ENCODE results near the gene EML6.
"Not testable (repeated sequence)": the region's sequence is repeated elsewhere in the genome, so short reads cannot be mapped to it uniquely, and the experiment has no call there.

EML6 gene

GRCh38 chr2:54836477-54836876 lies 113.0 kb downstream of the EML6 start:
- no peak for TF ChIP-seq CTCF (IDR thresholded peaks at IDR 0.05; ENCODE audit: low read depth, low read length)
- H3K4me3 ChIP-seq (ENCODE audit: low read depth, low read length) = no peak overlapping the region

- TF ChIP-seq CTCF (IDR thresholded peaks at IDR 0.05; ENCODE audit: low read depth, low read length) = peak; percentile 79
- H3K4me3 ChIP-seq (ENCODE audit: low read depth, low read length) = no peak overlapping the region
Observed at GRCh38 chr2:54838585-54839035, 115.1 kb downstream of the EML6 start.

DNA sequence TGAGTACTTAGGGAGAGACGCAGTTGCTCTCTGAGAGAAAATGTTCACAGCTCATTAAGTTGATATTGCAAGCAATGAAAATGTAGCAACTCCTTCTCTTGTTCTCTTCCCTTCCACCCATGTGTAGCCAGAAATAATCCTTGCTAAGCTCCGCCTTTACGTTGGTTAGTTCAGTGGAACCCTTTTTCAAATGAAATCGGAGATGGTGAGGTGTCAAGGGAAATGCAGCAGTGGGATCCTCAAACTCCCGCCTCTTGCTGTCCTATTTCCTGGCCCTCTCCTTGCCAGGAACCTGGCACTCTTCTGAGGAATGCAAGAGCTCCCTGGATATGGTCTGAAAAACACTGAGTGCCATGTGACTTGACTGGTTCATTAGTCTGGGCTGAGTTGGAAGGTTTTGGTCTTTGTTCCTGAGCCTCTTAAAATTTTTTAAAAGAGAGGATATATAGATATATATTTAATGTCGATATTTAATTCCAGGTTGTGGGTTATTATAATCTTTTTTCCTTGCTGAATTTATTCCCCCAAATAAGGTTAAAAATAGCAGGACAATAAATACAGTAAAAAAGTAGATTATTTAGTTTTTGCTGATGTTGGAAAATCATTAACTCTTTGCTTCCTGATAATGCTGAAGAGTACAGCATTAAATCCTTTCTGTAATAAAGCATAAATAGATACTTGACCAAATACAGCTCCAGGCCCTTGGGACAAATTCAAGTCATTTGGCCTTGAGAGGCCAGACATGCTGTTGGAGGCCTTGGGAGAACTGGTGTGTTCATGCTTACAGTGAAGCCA lies 116.2 kb downstream of the EML6 start:
- H3K4me3 ChIP-seq (ENCODE audit: low read depth, low read length) = no peak overlapping the region
- no peak for TF ChIP-seq CTCF (IDR thresholded peaks at IDR 0.05; ENCODE audit: low read depth, low read length)

GRCh38 chr2:54840559-54841468 lies 117.4 kb downstream of the EML6 start:
- TF ChIP-seq CTCF (IDR thresholded peaks at IDR 0.05; ENCODE audit: low read depth, low read length) = no peak

GRCh38 chr2:54841500-54841899 lies 118.0 kb downstream of the EML6 start:
- H3K4me3 ChIP-seq (ENCODE audit: low read depth, low read length) = not testable (repeated sequence)

More at GRCh38 chr2:54840559-54841468, 117.4 kb downstream of the EML6 start:
- no peak overlapping the region for H3K4me3 ChIP-seq (ENCODE audit: low read depth, low read length)

DNA sequence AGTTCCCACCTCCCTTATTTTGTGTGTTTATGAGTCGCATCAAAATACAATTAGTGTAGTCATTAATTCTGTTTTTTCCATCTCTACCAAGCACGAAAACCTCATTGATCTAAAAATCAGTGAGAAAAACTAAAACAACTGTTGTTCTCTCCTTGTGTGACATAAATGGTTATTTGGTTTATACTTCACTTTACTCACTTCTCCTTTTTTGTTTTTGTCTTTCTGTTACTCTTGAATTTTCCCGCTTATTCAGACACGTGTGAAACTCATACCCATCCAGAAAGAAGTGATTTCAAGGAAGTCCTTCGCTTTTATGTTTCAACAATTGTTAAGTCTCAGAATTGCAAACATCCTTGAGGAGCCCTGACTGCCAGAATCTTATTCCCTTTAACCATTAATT lies 121.6 kb downstream of the EML6 start:
- TF ChIP-seq CTCF (IDR thresholded peaks at IDR 0.05; ENCODE audit: low read depth, low read length) = no peak
- H3K4me3 ChIP-seq (ENCODE audit: low read depth, low read length) = no peak overlapping the region

DNA sequence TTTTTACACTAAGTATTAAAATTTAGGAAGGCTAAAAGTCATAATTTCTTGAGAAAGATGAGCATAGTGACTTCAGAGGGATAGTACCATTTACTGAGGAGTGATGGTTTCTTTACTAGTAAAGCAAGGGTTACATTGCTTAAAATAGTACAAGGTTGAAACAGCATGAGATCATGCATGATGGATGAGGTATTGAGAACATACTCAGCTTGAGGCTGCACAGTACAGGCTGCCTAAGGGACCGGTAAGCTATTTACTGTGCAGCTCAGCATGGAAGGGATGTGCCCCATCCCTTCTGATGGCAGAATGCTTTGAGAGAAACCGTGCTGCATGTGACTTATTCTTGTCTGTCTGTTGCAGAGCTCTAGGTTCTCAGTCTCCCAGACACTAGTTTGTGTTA lies 122.1 kb downstream of the EML6 start:
- no peak for TF ChIP-seq CTCF (IDR thresholded peaks at IDR 0.05; ENCODE audit: low read depth, low read length)
- no peak overlapping the region for H3K4me3 ChIP-seq (ENCODE audit: low read depth, low read length)
